Measurements from ENCODE around the gene THEMIS. TPM values are rescaled to one million over a fixed set of nuclear protein-coding genes. Genes with fewer than 3 reads are reported as not detected.

Gene THEMIS
- total and polyA plus RNA-seq, 2 experiments from 2014 or later = not detected

GRCh38 chr6:127725821-127726220 lies 175.0 kb downstream of the THEMIS start:
- H3K9me2 ChIP-seq (replicated peaks; ENCODE audit: insufficient read depth) = no peaks in the 10 kb centered on the region
- H4K20me1 ChIP-seq (ENCODE audit: insufficient read depth, poor library complexity, severe bottlenecking) = no peaks in the 10 kb centered on the region
- no peak for TF ChIP-seq EZH2phosphoT487 (IDR thresholded peaks at IDR 0.05; ENCODE audit: low read depth, severe bottlenecking, unreplicated experiment)
- TF ChIP-seq, protein P1, sequence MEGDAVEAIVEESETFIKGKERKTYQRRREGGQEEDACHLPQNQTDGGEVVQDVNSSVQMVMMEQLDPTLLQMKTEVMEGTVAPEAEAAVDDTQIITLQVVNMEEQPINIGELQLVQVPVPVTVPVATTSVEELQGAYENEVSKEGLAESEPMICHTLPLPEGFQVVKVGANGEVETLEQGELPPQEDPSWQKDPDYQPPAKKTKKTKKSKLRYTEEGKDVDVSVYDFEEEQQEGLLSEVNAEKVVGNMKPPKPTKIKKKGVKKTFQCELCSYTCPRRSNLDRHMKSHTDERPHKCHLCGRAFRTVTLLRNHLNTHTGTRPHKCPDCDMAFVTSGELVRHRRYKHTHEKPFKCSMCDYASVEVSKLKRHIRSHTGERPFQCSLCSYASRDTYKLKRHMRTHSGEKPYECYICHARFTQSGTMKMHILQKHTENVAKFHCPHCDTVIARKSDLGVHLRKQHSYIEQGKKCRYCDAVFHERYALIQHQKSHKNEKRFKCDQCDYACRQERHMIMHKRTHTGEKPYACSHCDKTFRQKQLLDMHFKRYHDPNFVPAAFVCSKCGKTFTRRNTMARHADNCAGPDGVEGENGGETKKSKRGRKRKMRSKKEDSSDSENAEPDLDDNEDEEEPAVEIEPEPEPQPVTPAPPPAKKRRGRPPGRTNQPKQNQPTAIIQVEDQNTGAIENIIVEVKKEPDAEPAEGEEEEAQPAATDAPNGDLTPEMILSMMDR (IDR thresholded peaks at IDR 0.05; ENCODE audit: poor library complexity) = no peak
- no peak for TF ChIP-seq EZH2 (IDR thresholded peaks at IDR 0.05; ENCODE audit: borderline replicate concordance)
- H3K27me3 ChIP-seq = peaks cover 13% of the 10 kb centered on the region
- no peak for DNase-seq (ENCODE audit: low spot score)
- H3K4me1 ChIP-seq (ENCODE audit: insufficient read depth) = no peaks in the 10 kb centered on the region
- H2AFZ ChIP-seq = no peak overlapping the region
- no peaks in the 10 kb centered on the region for H3K9me3 ChIP-seq (ENCODE audit: low read depth)
- H3K27ac ChIP-seq = no peak overlapping the region
- WGBS (ENCODE audit: low lambda C conversion rate, missing lambda C conversion rate) = 58% methylated on average over 1 of the region's 1 CpG
- no peak overlapping the region for H3K4me3 ChIP-seq
- H3K36me3 ChIP-seq (replicated peaks; ENCODE audit: insufficient read depth, low read depth) = no peaks in the 10 kb centered on the region
- no peak overlapping the region for H3K4me2 ChIP-seq
- H3K79me2 ChIP-seq = no peaks in the 10 kb centered on the region

DNA sequence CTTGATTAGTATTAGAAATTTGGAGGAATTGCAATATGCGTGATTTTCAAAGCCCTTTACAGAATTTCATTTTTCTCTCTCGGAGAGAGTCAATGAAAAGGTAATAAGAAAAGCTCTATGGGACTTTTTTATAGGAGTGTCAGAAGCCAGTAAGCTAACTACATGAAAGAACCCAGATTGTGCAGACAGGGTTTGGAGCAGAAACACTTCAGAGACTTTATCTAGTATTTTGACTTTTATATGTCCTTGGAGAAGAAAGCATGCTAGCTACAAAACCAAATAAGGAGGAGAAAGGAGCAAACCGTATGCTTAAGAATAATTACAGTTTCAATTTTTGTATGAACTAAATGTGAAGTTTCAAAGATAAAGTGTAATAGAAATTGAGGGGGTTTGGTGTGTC lies 182.2 kb downstream of the THEMIS start:
- H3K4me1 ChIP-seq (ENCODE audit: insufficient read depth) = no peaks in the 10 kb centered on the region
- DNase-seq (ENCODE audit: low spot score) = no peak
- no peaks in the 10 kb centered on the region for H3K9me2 ChIP-seq (replicated peaks; ENCODE audit: insufficient read depth)
- H3K4me3 ChIP-seq = no peak overlapping the region
- 58% methylated on average over 3 of the region's 3 CpGs for WGBS (ENCODE audit: low lambda C conversion rate, missing lambda C conversion rate)
- H2AFZ ChIP-seq = no peak overlapping the region
- H4K20me1 ChIP-seq (ENCODE audit: insufficient read depth, poor library complexity, severe bottlenecking) = no peaks in the 10 kb centered on the region
- no peak overlapping the region for H3K27ac ChIP-seq
- no peaks in the 10 kb centered on the region for H3K9me3 ChIP-seq (ENCODE audit: low read depth)
- no peaks in the 10 kb centered on the region for H3K36me3 ChIP-seq (replicated peaks; ENCODE audit: insufficient read depth, low read depth)
- H3K27me3 ChIP-seq = peaks cover 6% of the 10 kb centered on the region
- no peaks in the 10 kb centered on the region for H3K79me2 ChIP-seq
- no peak for TF ChIP-seq EZH2phosphoT487 (IDR thresholded peaks at IDR 0.05; ENCODE audit: low read depth, severe bottlenecking, unreplicated experiment)
- TF ChIP-seq, protein P1 (IDR thresholded peaks at IDR 0.05; ENCODE audit: poor library complexity) = no peak
- no peak overlapping the region for H3K4me2 ChIP-seq

DNA sequence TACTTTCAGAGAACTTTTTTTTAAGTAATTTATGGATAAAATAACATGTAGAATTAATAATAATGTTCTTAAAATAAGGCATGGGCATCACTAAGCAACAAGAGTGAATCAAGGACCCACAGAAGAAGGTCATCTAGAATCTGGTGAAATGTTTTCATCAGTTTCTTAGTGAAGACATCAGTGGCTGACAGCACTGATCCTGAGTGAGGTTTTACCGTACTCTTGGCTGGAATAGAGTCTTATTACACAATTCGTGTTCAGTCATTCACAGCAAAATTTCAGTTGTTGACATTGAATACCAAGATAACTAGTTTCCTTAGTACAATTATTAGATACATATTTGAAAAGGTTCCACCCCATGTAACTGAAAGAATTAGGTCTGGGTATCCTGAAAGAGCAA lies 183.5 kb downstream of the THEMIS start:
- Histone ChIP-seq H3K9me2 (replicated peaks; ENCODE audit: insufficient read depth) (no peaks in the 10 kb centered on the region), H3K79me2 (no peaks in the 10 kb centered on the region), H4K20me1 (ENCODE audit: insufficient read depth, poor library complexity, severe bottlenecking) (no peaks in the 10 kb centered on the region), H3K4me1 (ENCODE audit: insufficient read depth) (no peaks in the 10 kb centered on the region), H3K27ac (no peak overlapping the region), H3K4me2 (no peak overlapping the region), H3K9me3 (ENCODE audit: low read depth) (no peaks in the 10 kb centered on the region), H3K36me3 (replicated peaks; ENCODE audit: insufficient read depth, low read depth) (no peaks in the 10 kb centered on the region), H2AFZ (no peak overlapping the region), H3K27me3 (no peaks in the 10 kb centered on the region), H3K4me3 (no peak overlapping the region)
- TF ChIP-seq, protein P1 (IDR thresholded peaks at IDR 0.05; ENCODE audit: poor library complexity) = no peak
- TF ChIP-seq EZH2 (IDR thresholded peaks at IDR 0.05; ENCODE audit: borderline replicate concordance) (no peak), EZH2phosphoT487 (IDR thresholded peaks at IDR 0.05; ENCODE audit: low read depth, severe bottlenecking, unreplicated experiment) (no peak)
- 61% methylated on average over 2 of the region's 2 CpGs for WGBS (ENCODE audit: low lambda C conversion rate, missing lambda C conversion rate)
- DNase-seq (ENCODE audit: low spot score) = no peak

DNA sequence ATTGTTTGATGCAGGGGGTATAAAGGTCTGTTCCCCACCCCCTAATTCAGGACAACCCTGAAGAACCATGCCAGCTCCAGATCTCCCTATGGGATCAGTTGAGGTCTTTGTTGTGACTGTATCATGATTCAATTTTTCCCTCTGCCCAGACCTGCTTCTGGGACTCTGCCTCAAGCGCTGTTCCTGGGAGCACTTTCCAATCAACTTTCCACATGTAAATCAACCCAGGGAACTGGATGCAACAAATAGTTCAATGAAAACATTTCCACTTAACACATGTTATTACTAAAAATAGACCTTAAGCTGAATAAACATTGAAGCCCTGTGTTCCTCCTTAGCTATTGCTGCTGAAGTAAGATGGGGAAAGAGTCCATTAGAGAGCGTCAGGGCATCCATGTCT lies 184.4 kb downstream of the THEMIS start:
- no peaks in the 10 kb centered on the region for H4K20me1 ChIP-seq (ENCODE audit: insufficient read depth, poor library complexity, severe bottlenecking)
- H3K27ac ChIP-seq = no peak overlapping the region
- H3K9me3 ChIP-seq (ENCODE audit: low read depth) = no peaks in the 10 kb centered on the region
- WGBS (ENCODE audit: low lambda C conversion rate, missing lambda C conversion rate) = 91% methylated on average over 2 of the region's 2 CpGs
- H3K4me3 ChIP-seq = no peak overlapping the region
- TF ChIP-seq, protein P1 (IDR thresholded peaks at IDR 0.05; ENCODE audit: poor library complexity) = no peak
- TF ChIP-seq EZH2 (IDR thresholded peaks at IDR 0.05; ENCODE audit: borderline replicate concordance) = no peak
- no peak overlapping the region for H2AFZ ChIP-seq
- no peak for DNase-seq (ENCODE audit: low spot score)
- no peak overlapping the region for H3K4me2 ChIP-seq
- no peaks in the 10 kb centered on the region for H3K79me2 ChIP-seq
- peaks cover 1% of the 10 kb centered on the region for H3K27me3 ChIP-seq
- no peaks in the 10 kb centered on the region for H3K9me2 ChIP-seq (replicated peaks; ENCODE audit: insufficient read depth)
- H3K4me1 ChIP-seq (ENCODE audit: insufficient read depth) = no peaks in the 10 kb centered on the region
- no peaks in the 10 kb centered on the region for H3K36me3 ChIP-seq (replicated peaks; ENCODE audit: insufficient read depth, low read depth)

Measured in hepatocyte (in vitro differentiated cells).